GM21619 (cell line): Measurements from ENCODE around the gene RNF227.

Source experiments
- ATAC-seq: cut with Tn5 transposase; IDR thresholded peaks from one replicate; pipeline ENCODE4 v1.9.1; 2021; ENCODE audit not compliant: unreplicated experiment

RNF227 gene

GRCh38 chr17:7930841-7931631 lies 14.9 kb upstream of the RNF227 start:
- no peak for ATAC-seq

DNA sequence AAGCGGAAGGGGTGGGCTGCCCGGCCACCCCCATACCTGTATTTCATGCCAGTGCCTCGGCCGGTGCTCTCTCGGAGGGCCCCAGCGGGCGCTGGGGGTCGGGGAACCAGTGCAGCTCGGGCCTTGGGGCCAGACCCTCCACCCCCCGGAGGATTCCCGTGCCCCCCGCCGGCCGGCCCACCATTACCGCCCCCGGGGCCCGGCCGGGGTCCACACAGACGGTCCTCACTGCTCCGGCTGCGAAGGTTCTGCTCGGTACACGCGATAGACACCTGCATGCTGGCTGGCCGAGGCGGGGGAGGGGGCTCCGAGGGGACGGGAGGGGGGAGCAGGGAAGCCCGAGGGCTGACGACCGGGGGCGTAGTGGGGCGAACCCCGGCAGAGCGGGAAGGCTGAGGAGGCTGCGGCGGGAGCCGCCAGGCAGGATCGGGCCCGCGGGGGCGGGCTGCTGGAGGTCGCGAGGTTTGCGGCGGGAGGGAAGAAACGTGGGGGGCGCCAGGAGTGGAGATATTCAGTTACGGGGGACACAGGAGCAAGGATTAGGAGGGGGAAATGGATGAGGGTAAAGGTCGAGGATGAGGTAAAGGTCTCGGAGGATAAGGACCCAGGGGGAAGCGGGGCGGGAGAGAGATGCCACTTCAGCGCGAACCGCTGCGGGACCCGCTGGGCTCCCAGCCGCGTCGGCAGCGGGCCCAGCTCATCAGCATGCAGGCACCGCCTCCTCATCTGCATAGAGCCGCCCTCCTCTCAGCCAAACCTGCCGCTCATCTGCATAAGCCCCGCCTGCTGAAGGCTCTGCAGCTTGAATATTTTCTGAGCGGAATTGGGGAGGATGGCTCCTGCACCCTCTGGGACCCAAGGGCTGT lies 13.3 kb upstream of the RNF227 start, which contains the start of gene KCNAB3:
TSS of gene KCNAB3 (minus strand) at position 699 of the 866 bp plus-strand sequence. CDS start at position 278, 421 bp downstream.
- ATAC-seq: no peak

GRCh38 chr17:7927596-7927995 lies 11.5 kb upstream of the RNF227 start:
- ATAC-seq: no peak

DNA sequence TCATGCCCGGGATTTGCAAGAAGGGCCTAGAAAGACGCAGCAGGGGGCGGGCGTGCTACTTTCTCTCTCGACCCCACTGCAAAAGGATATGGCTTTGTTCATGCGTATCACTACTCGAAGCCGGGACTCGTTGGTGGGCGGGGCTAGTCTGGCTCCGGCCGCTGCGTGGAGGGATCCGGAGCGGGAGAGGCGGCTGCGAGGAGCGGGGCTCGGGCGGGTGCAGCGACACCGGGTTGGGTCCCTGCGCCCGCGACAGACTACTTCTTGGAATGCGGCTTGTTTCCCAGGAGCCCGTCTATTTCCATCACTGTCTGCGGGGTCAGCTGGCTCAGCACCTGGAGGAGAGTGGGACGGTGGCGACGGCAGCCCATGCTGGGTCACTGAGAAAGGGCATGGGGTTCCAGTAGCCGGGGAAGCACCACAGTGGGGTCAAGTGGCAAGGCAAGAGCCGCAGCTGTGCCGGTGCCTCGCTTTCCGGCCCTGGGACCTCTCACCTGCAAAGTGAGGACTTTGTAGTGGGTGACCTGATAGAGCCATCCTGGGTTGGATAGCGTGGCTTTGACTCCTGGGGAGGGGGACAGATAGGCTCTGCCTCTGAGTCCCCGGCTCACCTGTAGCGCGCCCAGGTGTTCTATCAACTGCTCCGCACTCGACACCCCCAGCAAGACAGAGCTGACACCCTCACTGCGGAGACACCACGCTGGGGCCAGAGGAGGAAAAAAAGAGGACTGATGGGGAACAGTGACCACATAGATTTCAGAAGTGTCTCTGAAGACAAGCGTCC lies 6.9 kb upstream of the RNF227 start:
- ATAC-seq: no peak

- ATAC-seq: no peak
Measured at GRCh38 chr17:7922269-7922844, 6.3 kb upstream of the RNF227 start.

DNA sequence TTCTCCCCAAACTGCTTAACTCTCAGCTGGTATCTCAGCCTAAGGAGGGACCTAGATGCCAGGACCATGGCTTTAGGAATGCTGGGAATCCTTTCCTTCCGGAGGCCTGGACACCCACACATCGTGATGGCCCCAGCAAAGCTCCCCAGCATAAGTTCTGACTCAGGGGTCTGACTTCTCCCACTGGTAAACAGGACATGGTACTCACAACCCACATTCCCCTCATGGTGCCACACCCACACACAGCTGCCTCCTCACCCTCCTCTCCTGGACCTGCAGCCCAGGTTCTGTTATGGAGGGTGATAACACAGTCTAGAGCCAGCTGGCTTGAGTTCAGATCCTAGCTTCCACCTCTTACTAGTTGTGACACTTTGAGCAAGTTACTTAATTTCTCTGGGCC lies 719 bp upstream of the RNF227 start:
- ATAC-seq: no peak

DNA sequence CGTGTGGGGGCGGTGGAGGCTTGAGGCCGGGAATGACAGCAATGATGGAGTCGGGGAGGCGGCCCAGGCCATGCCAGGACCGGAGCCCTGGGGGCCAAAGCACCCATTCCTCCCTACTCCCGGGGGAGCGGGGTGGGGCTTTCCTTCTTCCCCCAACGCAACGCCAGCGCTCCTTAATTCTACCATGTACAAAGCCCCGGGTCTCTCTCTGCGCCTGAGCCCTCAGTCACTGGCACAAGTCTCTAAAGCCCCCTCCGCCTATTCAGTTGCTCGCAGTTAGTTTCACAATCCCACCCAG lies 245 bp upstream of the RNF227 start:
- ATAC-seq: peak; percentile 6

- peak; percentile 6 for ATAC-seq
Measured at GRCh38 chr17:7915179-7915610, 894 bp downstream of the RNF227 start.

GRCh38 chr17:7912927-7913524 lies 3.1 kb downstream of the RNF227 start:
- no peak for ATAC-seq

DNA sequence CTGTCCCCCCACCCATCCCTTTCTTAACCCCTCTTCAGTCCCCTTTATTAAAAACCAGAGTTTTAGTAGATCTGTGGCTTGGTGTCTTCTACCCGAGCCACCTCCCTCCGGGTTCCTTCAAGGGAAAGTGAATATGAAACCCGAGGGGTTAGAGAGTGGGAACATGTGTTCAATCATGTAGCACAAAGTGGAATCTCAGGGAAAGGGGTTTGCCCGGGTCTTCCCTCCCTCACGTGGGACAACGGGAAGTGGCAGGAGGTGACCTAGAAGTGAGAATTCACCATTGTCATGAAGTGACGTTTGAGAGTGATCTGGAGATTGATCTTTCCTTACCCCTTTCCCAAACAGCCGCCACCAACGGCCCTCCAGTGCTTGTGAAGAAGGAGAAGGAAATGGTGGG lies 5.0 kb downstream of the RNF227 start:
- ATAC-seq: no peak

DNA sequence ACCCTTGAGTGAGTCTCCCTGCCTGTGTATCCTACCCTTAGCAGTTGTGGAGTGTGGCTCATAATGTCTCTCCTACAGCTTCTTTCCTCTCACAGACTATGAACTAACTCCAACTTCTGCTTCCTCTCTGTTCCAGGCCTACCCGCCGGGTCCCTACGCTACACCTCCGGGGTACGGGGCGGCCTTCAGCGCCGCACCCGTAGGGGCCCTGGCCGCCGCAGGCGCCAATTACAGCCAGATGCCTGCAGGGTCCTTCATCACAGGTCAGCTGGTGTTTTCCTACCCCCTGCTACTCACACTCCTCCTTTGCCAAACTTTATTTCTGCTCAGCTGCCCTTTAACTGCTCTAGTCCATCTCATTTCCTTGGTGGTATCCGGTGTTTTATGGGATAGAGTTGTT lies 5.4 kb downstream of the RNF227 start:
- no peak for ATAC-seq

DNA sequence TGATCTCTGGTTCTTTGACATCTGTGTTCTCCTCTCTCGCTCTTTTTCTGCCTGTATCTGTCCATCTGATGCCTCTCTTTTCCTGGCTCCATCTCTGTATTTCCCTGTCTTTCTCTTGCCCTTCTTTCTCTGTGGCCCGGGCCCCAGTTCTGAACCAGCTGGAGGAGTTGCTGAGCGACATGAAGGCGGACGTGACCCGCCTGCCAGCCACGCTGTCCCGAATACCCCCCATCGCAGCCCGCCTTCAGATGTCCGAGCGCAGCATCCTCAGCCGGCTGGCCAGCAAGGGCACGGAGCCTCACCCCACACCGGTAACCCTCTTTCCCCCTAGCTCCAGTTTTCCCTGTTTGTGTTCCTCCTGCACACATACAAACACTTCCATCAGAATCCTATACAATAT lies 5.8 kb downstream of the RNF227 start:
- ATAC-seq: no peak

DNA sequence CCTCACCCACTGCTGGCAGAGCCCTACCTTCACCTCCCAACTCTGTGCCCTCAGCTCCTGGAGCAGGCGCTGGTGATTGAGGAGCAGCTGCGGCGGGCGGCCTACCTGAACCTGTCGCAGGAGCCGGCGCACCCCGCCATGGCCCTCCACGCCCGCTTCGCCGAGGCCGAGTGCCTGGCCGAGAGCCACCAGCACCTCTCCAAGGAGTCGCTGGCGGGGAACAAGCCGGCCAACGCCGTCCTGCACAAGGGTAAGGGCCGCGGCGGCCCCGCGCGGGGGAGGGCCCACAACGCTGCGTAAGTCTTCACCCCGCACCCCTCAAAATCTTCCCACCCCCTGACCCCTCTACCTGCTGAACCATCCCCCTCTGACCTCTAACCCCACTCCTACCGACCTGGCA lies 7.0 kb downstream of the RNF227 start:
- no peak for ATAC-seq

GRCh38 chr17:7903154-7904103 lies 12.7 kb downstream of the RNF227 start:
- no peak for ATAC-seq

DNA sequence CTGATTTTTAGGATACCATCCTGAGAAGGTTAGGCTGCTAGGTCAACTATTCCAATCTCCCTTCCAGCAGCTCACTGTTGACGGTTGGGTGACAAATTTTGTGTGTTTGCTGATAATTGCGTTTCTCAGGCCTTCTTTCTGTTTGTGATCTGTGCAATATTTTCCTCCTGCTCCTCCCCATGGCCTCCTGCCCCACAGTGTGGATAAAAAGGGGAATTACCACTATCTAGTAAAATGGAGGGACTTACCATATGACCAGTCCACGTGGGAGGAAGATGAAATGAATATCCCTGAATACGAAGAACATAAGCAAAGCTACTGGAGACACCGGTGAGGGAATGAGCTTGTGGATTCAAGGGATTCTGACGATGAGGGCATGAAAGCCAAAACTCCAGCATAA lies 18.3 kb downstream of the RNF227 start:
- ATAC-seq: no peak

DNA sequence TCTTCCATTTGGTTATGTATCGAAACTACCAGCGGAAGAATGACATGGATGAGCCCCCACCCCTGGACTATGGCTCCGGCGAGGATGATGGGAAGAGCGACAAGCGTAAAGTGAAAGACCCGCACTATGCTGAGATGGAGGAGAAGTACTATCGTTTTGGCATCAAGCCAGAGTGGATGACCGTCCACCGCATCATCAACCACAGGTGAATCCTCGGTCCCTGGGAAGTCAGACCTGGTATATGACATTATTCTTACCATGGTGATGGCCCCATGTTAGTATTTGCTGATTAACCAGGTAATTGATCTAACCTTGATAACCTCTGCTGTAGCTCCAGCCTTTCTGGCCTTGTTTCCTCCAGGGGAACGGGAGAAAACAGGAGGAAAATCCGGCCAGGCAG lies 19.0 kb downstream of the RNF227 start:
- no peak for ATAC-seq

GRCh38 chr17:7894866-7895265 lies 21.2 kb downstream of the RNF227 start:
- no peak for ATAC-seq

GRCh38 chr17:7894226-7894625 lies 21.9 kb downstream of the RNF227 start:
- ATAC-seq: no peak

DNA sequence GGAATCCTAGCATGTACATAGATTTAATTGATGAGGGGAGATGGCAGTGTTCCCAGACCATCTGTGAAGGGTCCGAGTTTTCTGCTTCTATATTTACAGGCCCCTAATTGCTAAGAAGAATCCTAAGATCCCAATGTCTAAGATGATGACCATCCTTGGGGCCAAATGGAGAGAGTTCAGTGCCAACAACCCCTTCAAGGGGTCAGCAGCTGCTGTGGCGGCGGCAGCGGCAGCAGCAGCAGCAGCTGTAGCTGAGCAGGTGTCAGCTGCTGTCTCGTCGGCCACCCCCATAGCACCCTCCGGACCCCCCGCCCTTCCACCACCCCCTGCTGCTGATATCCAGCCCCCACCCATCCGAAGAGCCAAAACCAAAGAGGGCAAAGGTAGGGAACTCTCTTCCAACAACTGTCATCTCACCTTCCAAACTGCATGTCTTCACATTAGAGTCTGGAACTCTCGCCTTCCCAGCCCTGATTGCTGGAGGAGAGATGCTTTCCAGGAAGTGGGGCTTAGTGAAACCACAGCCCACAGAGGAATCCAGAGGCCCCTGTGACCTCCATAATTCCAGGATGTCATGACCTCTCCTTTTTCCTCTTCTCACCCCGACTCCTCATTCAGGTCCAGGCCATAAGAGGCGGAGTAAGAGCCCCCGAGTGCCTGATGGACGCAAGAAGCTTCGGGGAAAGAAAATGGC lies 22.8 kb downstream of the RNF227 start:
- ATAC-seq: no peak
